Fibroblast of skin of scalp (primary cell): ENCODE measurements around the gene HNRNPUL2.

Source experiments
- DNase-seq: peaks from one replicate; pipeline ENCODE4 v3.0.0-alpha.2; 2013

HNRNPUL2 gene

DNA sequence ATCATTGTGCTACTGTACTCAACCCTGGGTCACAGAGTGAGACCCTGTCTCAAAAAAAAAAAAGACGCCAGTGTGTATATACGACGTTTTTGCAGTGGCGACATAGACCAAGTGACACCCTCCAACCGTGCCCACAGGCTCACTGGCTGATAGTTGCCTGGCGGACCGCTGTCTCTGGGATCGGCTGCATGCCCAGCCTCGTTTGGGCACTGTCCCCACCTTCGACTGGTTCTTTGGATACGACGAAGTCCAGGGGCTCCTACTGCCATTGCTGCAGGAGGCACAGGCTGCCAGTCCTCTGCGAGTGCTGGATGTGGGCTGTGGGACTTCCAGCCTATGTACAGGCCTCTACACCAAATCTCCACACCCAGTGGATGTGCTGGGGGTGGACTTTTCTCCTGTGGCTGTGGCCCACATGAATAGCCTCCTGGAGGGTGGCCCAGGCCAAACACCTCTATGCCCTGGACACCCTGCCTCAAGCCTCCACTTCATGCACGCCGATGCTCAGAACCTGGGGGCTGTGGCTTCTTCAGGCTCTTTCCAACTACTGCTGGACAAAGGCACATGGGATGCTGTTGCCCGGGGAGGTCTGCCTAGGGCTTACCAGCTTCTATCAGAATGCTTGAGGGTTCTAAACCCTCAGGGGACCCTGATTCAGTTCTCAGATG lies 60.9 kb downstream of the HNRNPUL2 start:
- no peak for DNase-seq

- peak; percentile 39 for DNase-seq
Observed at GRCh38 chr11:62665599-62666258, 61.5 kb downstream of the HNRNPUL2 start.

DNA sequence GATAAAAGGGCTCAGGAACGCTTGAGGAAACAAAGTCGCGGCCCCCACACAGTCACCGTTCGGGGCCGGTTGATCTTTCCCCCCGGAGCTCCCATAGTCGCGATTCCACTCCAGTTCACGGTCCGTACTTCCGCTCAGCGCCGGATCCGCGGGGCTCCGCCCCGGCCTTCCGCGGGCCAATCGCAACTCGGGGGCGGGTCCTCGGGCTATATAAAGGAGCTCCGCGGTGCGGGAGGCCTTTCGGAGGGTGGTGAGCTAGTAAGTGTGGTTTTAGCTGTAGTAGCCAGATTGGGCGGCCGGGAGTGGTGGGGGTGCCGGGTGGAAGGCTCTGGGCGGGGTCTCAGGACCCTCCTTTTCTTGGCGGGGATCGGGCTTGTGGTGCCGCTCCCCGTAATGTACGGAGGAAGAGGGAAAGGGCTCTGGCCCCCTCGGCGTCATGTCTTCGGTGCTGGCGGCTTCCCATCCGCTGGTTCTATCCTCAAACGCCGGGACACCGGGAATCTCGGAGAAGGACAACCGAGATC lies 62.1 kb downstream of the HNRNPUL2 start, which contains the start of the genes C11orf98 and CSKMT:
Gene C11orf98, minus strand, starts transcription at position 136 of the 524 bp plus-strand sequence. Its CDS starts 41 bp downstream, at position 95.
Gene CSKMT, plus strand, starts transcription at position 238 of the 524 bp plus-strand sequence. CDS start 568 bp downstream, outside the sequence.
- peak; percentile 95 for DNase-seq

GRCh38 chr11:62664405-62665074 lies 62.7 kb downstream of the HNRNPUL2 start:
- no peak for DNase-seq
